Karpas-422 (cell line): ENCODE data around the gene ZNF562. TPM values are rescaled to one million over a fixed set of nuclear protein-coding genes. Genes with fewer than 3 reads are reported as not detected.
"Not testable (repeated sequence)": the region's sequence is repeated elsewhere in the genome, so short reads cannot be mapped to it uniquely, and the experiment has no call there.

Experiments used
- DNase-seq: peaks from one replicate; pipeline ENCODE4 v3.0.0-alpha.2; 2015
- H2AFZ ChIP-seq: fragments of 200-600 bp; sonication (generic); 2 replicates; pipeline ENCODE4 v1.6.1; 2014; ENCODE audit warnings: antibody characterized with exemption, low read length, mixed read lengths
- H3K27ac ChIP-seq: fragments of 200-600 bp; sonication (generic); 2 replicates; pipeline ENCODE4 v1.5.1; 2014; ENCODE audit warnings: mild to moderate bottlenecking, low read length, moderate library complexity
- H3K27me3 ChIP-seq: fragments of 200-600 bp; sonication (generic); 2 replicates; pipeline ENCODE4 v1.6.1; 2014; ENCODE audit warnings: low read length, mixed read lengths
- H3K36me3 ChIP-seq: fragments of 200-600 bp; sonication (generic); 2 replicates; pipeline ENCODE4 v1.6.1; 2014; ENCODE audit warnings: low read length, mixed read lengths; ENCODE audit not compliant: insufficient read depth
- H3K4me1 ChIP-seq: fragments of 200-600 bp; sonication (generic); 2 replicates; pipeline ENCODE4 v1.6.1; 2014; ENCODE audit warnings: mild to moderate bottlenecking, low read length, mixed read lengths
- H3K4me2 ChIP-seq: fragments of 200-600 bp; sonication (generic); 2 replicates; pipeline ENCODE4 v1.6.1; 2014; ENCODE audit warnings: low read length, low read depth, mild to moderate bottlenecking; ENCODE audit not compliant: poor library complexity, severe bottlenecking
- H3K4me3 ChIP-seq: fragments of 200-600 bp; sonication (generic); 2 replicates; pipeline ENCODE4 v1.5.1; 2014; ENCODE audit warnings: mild to moderate bottlenecking, antibody characterized with exemption, low read length, mixed read lengths
- H3K79me2 ChIP-seq: fragments of 200-600 bp; sonication (generic); 2 replicates; pipeline ENCODE4 v1.6.1; 2014; ENCODE audit warnings: mild to moderate bottlenecking, low read length, mixed read lengths
- H3K9ac ChIP-seq: fragments of 200-600 bp; sonication (generic); 2 replicates; pipeline ENCODE4 v1.6.0; 2014; ENCODE audit warnings: low read length
- H3K9me2 ChIP-seq: fragments of 200-600 bp; sonication (generic), shearing (Covaris generic); replicated peaks from 2 replicates; pipeline ENCODE4 v1.6.0; 2014; ENCODE audit warnings: mild to moderate bottlenecking, low read length, moderate library complexity; ENCODE audit not compliant: insufficient read depth
- H3K9me3 ChIP-seq: fragments of 300-700, 200-600 bp; sonication (generic); 2 replicates; pipeline ENCODE4 v1.6.1; 2014; ENCODE audit warnings: low read length, mixed read lengths
- H4K20me1 ChIP-seq: fragments of 200-600 bp; sonication (generic); 2 replicates; pipeline ENCODE4 v1.6.1; 2014; ENCODE audit warnings: mild to moderate bottlenecking, antibody characterized with exemption, low read length, low read depth; ENCODE audit not compliant: insufficient read depth
- total RNA-seq: library from RNA; depleted of rRNA; stranded (reverse); fragments of >200 nt; shearing (Covaris generic); gene quantifications from 2 replicates; pipeline ENCODE4 v1.2.3, GENCODE V29; 2014; ENCODE audit warnings: low replicate concordance

ZNF562 gene
- total RNA-seq, 1 experiment from 2014 or later = 35.5 TPM

DNA sequence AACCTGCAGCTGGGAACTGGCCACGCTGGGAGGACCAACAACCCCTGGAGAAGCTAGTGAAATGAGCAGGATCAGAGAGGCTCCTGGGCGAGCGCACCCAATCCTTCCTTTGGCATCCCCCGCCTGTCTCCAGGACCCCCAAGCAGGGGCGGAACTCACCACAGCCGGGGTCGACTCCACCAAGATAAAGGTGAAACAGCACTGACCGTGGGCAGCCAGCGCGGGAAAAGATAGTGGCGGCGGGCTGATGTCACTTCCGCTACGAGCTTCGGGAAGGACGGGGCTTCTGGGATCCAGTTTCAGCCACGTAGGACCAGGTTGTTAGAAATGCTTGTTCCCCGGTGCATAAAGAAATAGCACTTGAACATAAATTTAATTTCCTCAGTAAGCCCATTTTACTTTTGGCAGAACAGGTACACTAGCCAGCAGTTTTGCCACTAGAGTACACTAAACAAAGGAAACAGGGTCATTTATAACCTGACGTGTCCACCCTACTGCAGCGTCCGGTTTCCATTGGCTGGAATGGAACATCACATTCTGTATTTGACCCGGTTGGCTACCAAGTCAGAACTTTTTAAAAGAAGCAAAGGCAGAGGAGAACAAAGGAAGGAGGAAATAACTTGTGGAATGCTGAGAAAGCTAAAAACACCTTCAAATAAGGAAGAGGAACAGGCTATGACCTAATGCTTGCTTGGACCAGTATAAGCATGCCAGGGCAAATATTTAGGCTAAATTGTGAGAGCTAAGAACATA lies 25.5 kb upstream of the ZNF562 start:
- H3K9me3 ChIP-seq = no peaks in the 10 kb centered on the region
- H3K36me3 ChIP-seq = no peaks in the 10 kb centered on the region
- no peaks in the 10 kb centered on the region for H4K20me1 ChIP-seq
- H3K4me1 ChIP-seq = no peaks in the 10 kb centered on the region
- H3K27ac ChIP-seq = no peak overlapping the region
- no peak for DNase-seq
- H2AFZ ChIP-seq = no peak overlapping the region
- H3K27me3 ChIP-seq = no peaks in the 10 kb centered on the region
- H3K4me2 ChIP-seq = no peak overlapping the region
- H3K4me3 ChIP-seq = no peak overlapping the region
- H3K79me2 ChIP-seq = no peaks in the 10 kb centered on the region
- H3K9me2 ChIP-seq = no peaks in the 10 kb centered on the region
- H3K9ac ChIP-seq = no peak overlapping the region

DNA sequence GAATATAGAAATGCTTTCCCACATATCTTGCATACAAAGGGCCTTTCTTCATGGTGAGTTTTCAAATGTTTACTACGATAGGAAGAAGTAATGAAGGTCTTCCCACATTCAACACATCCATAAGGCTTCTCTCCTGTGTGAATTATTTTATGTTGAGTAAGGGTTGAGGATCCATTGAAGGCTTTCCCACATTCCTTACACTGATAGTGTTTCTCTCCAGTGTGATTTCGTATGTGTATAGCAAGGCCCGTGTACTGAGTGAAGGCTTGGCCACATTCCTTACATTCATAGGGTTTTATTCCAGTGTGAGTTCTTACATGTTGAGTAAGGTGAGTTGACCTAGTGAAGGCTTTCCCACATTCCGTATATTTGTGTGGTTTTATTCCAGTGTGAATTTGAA lies 15.4 kb upstream of the ZNF562 start:
- not testable (repeated sequence) for H3K27ac ChIP-seq, H3K4me1 ChIP-seq, H3K4me3 ChIP-seq, H3K9me3 ChIP-seq, H3K36me3 ChIP-seq, H3K9ac ChIP-seq, H3K9me2 ChIP-seq, H3K4me2 ChIP-seq, DNase-seq, H3K27me3 ChIP-seq, H2AFZ ChIP-seq, H3K79me2 ChIP-seq, H4K20me1 ChIP-seq

DNA sequence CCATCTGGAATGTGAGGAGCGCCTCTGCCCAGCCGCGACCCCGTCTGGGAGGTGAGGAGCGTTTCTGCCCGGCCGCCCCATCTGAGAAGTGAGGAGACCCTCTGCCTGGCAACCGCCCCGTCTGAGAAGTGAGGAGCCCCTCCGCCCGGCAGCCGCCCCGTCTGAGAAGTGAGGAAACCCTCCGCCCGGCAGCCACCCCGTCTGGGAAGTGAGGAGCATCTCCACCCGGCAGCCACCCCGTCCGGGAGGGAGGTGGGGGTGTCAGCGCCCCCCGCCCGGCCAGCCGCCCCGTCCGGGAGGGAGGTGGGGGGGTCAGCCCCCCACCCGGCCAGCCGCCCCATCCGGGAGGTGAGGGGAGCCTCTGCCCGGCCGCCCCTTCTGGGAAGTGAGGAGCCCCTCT lies 5.1 kb upstream of the ZNF562 start:
- not testable (repeated sequence) for H3K36me3 ChIP-seq, DNase-seq, H3K9me3 ChIP-seq, H3K27me3 ChIP-seq, H4K20me1 ChIP-seq, H3K4me3 ChIP-seq, H3K4me2 ChIP-seq, H3K79me2 ChIP-seq, H3K9ac ChIP-seq, H3K9me2 ChIP-seq, H3K4me1 ChIP-seq, H3K27ac ChIP-seq, H2AFZ ChIP-seq

DNA sequence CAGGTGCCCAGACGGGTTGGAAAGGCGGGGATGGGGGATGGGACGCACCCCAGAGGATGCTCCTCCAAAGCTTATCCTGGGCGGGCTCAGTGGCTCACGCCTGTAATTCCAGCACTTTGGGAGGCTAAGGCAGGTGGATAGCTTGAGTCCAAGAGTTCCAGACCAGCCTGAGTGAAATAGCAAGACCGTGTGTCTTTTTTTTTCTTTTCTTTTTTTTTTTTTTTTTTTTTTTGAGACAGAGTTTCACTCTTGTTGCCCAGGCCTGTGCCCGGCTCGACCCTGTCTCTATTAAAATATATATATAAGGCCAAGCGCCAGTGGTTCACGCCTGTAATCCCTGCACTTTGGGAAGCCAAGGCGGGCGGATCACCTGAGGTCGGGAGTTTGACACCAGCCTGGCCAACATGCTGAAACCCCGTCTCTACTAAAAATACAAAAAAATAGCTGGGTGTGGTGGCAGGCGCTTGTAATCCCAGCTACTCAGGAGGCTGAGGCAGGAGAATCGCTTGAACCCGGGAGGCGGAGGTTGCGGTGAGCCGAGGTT lies 530 bp upstream of the ZNF562 start:
- peak overlapping the region; percentile 75 for H3K4me2 ChIP-seq
- not testable (repeated sequence) for DNase-seq, H3K27me3 ChIP-seq, H3K9me2 ChIP-seq, H3K4me1 ChIP-seq, H4K20me1 ChIP-seq
- H3K36me3 ChIP-seq = peaks cover 36% of the 10 kb centered on the region
- peak overlapping the region; percentile 58 for H3K27ac ChIP-seq
- H3K9me3 ChIP-seq = peaks cover 21% of the 10 kb centered on the region
- H3K79me2 ChIP-seq = peaks cover 45% of the 10 kb centered on the region
- peak overlapping the region; percentile 91 for H3K4me3 ChIP-seq
- H2AFZ ChIP-seq = peak overlapping the region; percentile 88
- peak overlapping the region; percentile 90 for H3K9ac ChIP-seq

DNA sequence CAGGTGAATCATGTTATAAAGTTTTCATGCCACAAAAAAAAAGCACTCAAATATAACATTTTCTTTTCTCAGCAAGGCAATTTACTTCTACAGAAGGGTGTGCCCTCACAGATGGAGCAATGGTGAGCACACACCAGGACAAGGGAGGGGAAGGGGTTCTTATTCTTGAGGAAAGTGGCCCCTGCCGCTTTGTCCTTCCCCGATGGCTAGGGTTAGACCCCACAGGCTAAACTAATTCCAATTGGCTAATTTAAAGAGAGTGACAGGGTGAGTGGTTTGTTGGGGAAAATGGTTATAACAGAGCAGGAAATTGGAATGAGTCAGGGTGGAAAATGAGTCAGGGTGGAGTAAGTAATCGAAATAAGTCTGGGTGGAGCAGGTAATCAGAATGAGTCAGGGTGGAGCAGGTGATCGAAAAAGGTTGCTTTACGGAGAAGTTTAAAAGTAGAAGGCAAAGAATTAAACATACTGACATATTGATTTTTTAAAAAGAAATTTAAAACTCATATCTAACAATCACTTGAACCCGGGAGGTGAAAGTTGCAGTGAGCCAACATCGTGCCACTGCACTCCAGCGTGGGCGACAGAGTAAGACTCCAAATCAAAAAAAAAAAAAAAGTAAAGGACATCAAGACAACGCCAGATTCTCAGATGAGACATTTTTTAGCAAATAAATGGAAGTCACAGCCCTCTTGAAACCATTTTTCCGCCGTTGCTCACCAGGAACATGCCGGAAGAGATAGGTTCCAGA lies 813 bp downstream of the ZNF562 start:
- H3K4me3 ChIP-seq = peak overlapping the region; percentile 91
- peaks cover 58% of the 10 kb centered on the region for H3K79me2 ChIP-seq
- H3K4me1 ChIP-seq = peaks cover 3% of the 10 kb centered on the region
- no peaks in the 10 kb centered on the region for H3K27me3 ChIP-seq
- peaks cover 48% of the 10 kb centered on the region for H3K36me3 ChIP-seq
- peak overlapping the region; percentile 75 for H3K4me2 ChIP-seq
- H3K9me3 ChIP-seq = peaks cover 24% of the 10 kb centered on the region
- peak overlapping the region; percentile 58; the same call in 1 of the 2 replicates for H3K27ac ChIP-seq
- H3K9ac ChIP-seq = peak overlapping the region; percentile 90
- peak overlapping the region; percentile 88 for H2AFZ ChIP-seq
- no peaks in the 10 kb centered on the region for H4K20me1 ChIP-seq
- no peaks in the 10 kb centered on the region for H3K9me2 ChIP-seq
- no peak for DNase-seq

DNA sequence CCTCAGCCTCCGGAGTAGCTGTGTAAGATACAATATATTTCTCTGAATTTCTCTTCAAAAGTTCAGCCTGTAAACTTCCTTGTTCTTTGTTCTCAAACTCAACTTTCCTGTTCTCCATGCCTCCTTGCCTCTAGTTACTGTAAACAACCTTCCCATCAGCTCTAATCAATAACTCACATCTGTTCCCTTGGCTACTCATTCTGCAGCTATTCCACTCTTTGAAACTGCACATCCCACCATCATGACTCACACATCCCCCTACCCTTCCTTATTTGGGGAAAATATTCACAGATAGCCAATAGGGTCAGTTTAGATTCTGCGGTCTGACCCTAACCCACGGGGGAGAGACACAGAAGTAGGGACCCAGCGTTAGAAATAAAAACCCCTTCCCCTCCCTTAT lies 2.0 kb downstream of the ZNF562 start:
- Histone ChIP-seq H3K9me2 (no peaks in the 10 kb centered on the region), H2AFZ (no peak overlapping the region), H3K27ac (no peak overlapping the region), H3K4me2 (no peak overlapping the region), H3K9me3 (peaks cover 28% of the 10 kb centered on the region), H4K20me1 (no peaks in the 10 kb centered on the region), H3K36me3 (peaks cover 60% of the 10 kb centered on the region), H3K27me3 (no peaks in the 10 kb centered on the region), H3K4me3 (peak overlapping the region; percentile 91; the same call in 1 of the 2 replicates), H3K79me2 (peaks cover 70% of the 10 kb centered on the region), H3K9ac (no peak overlapping the region), H3K4me1 (peaks cover 3% of the 10 kb centered on the region)
- no peak for DNase-seq

DNA sequence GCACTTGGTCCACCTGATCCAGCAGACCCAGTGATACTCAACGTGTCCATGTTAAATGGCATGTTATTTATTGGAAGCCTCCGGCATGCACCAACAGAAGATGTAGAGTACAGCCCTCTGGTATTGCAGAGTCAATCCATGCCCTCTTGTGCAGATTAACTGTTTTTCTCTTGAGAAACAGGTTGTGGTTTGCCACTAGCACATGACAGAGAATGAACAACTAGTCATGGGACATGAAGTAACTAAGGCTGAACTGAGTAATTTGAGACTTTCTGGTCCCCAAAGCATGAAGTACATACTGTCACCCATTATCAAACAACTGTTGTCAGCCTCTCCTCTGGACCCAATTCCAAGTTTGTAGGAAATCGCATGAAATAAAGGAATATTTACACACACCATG lies 3.2 kb downstream of the ZNF562 start:
- no peak overlapping the region for H3K9ac ChIP-seq
- H4K20me1 ChIP-seq = no peaks in the 10 kb centered on the region
- H3K4me2 ChIP-seq = no peak overlapping the region
- no peak for DNase-seq
- H3K9me2 ChIP-seq = no peaks in the 10 kb centered on the region
- no peak overlapping the region for H3K4me3 ChIP-seq
- peaks cover 72% of the 10 kb centered on the region for H3K36me3 ChIP-seq
- H3K9me3 ChIP-seq = peaks cover 36% of the 10 kb centered on the region
- peaks cover 3% of the 10 kb centered on the region for H3K4me1 ChIP-seq
- peaks cover 82% of the 10 kb centered on the region for H3K79me2 ChIP-seq
- H2AFZ ChIP-seq = no peak overlapping the region
- no peaks in the 10 kb centered on the region for H3K27me3 ChIP-seq
- no peak overlapping the region for H3K27ac ChIP-seq

DNA sequence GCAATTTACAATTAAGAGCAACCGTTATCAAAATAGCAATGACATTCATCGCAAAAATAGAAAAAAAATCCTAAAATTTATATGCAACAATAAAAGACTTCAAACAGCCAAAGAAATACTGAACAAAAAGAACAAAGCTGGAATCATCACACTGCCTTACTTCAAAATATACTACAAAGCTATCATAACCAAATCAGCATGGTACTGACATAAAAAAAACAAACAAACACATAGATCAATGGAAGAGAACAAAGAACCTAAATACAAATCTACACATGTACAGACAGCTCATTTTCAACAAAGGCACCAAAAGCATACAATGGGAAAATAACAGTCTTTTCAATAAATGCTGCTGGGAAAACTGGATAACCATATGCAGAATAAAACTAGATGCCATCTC lies 6.4 kb downstream of the ZNF562 start:
- H3K27me3 ChIP-seq = no peaks in the 10 kb centered on the region
- no peak for DNase-seq
- H2AFZ ChIP-seq = no peak overlapping the region
- peaks cover 100% of the 10 kb centered on the region for H3K79me2 ChIP-seq
- no peaks in the 10 kb centered on the region for H4K20me1 ChIP-seq
- no peak overlapping the region for H3K27ac ChIP-seq
- no peak overlapping the region for H3K4me2 ChIP-seq
- H3K9ac ChIP-seq = no peak overlapping the region
- no peaks in the 10 kb centered on the region for H3K4me1 ChIP-seq
- H3K36me3 ChIP-seq = peaks cover 81% of the 10 kb centered on the region
- no peak overlapping the region for H3K4me3 ChIP-seq
- no peaks in the 10 kb centered on the region for H3K9me2 ChIP-seq
- H3K9me3 ChIP-seq = peaks cover 34% of the 10 kb centered on the region
